ENCODE measurements around the gene MED12L.
A peak's percentile ranks its signal among the peaks of the same experiment; 100 is the strongest.
"Not testable (repeated sequence)": the region's sequence is repeated elsewhere in the genome, so short reads cannot be mapped to it uniquely, and the experiment has no call there.

MED12L gene

DNA sequence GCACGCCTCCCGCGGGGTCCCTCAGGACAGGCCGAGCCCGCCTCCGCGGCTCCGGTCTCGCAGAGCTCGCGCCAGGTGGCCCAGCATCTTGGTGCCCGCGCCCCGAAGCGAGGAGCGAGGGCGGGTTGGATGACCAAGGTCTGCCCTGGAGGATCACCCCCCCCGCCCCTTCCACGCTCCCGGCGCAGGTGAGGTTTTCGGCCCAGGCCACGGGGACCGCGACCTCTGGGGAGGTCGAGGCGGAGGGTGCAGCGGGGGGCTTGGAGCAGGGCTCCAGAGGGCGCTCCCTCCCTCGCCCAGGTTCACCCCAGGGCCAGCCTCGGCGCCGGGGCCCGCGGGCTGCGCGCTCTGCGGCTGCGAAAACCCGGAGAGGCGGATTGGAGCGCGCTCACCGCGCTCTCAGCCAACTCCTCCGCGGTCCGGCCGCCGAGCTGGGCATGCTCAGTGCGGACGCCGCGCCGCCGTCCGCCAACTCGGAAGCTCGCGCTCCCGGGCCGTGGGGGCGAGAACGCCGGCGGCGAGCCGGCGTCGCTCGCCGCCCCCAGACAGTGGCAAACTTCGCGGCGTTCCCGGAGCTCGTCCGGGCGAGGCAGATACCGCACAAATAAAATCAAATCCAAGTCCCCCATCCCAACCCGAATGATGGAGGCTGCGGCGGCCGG is at the start of gene MED12L:
TSS of gene MED12L (plus strand) at position 438 of the 662 bp plus-strand sequence. CDS start 1,263 bp downstream, outside the sequence.
- DNase-seq: peak; percentile 55 to 77

- no peak for DNase-seq
These were observed 47.6 kb upstream of the MED12L start for GRCh38 chr3:151037746-151038477.

DNA sequence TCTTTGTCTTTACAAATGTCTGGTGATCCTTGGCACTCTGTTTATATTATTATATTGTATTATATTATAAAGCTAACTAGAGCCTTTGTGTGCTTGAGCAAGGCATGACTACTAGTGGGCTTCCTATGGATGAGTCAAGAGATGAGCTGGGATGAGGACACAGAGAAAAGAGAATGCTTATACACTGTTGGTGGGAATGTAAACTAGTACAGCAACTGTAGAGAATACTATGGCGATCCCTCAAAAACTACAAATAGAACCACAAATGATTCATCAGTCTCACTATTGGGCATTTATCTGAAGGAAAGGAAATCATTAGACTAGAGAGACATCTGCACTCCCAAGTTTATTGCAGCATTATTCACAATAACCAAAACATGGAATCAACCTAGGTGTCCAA is 40.8 kb upstream of the MED12L start:
- DNase-seq: no peak

DNA sequence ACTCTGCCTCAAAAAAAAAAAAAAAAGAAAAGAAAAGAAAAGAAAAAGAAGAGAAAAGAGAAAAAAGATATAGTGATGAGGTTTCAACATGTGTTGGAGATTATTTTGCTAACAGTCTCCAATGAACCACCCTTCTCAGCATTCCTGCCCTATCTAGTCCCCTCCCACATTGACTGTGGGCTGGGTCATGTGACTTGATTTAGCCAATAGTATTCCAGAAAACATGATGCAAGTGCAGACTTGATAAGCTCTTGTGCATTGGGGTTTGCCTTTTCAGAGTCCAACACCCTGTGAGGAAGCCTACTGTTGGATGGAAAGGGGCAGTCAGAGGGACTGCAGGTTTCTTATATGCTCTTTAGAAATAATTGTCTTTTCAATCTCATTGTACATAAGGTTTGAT is 37.8 kb upstream of the MED12L start:
- no peak for DNase-seq

DNA sequence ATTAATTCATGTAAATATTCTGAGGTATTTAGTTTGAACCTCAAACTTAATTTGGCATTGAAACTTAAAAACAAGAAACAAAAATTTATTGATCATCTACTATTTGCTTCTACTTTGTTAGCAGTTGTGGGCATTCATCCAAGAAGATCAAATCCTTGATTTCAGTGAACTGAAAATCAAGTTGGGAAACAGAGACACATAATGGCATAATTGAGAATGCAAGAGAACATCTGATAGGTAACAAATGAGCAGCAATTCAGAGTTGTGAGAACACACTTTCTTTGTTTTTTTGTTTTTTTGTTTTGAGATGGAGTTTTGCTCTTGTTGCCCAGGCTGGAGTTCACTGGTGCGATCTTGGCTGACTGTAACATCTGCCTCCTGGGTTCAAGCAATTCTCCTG is 33.9 kb upstream of the MED12L start:
- no peak for DNase-seq

DNA sequence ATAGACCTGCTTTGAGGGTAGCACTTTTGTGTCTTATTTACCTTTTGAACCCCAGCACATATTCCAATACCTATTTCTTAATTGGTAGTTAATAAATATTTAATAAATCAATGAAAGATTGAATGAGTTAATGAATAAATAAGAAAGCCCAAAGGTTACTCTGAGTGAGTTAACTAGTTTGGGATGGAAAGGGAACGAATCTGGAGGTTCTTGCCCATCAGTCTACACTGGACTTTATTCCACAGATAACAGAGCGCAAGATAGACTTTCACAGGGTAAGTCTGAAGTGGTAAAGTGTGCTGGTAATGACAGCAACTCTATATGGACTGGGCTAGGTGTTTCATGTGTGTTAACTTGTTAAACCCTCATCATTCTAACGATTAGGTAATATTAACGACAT is 33.1 kb upstream of the MED12L start:
- DNase-seq: no peak

DNA sequence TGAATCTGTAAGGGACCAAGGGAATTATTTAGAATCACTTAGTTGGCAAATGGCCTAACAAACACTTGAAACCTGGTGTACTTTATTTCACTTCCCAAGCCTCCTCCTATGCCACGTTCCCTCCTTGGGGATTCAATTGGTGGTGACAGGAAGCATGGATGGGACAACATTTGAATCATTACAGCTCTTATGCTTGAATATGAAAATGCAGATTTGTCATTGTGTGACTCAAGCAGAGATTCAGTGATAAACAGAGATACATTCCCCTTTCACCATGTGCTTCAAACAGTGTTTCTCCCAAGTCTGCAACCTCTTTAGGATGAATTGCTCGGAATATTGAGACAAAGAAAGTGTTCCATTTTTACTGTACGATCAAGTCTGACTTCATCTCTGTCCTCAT is 32.7 kb upstream of the MED12L start:
- DNase-seq: no peak

GRCh38 chr3:151058740-151059139 is 26.7 kb upstream of the MED12L start:
- DNase-seq: no peak

DNA sequence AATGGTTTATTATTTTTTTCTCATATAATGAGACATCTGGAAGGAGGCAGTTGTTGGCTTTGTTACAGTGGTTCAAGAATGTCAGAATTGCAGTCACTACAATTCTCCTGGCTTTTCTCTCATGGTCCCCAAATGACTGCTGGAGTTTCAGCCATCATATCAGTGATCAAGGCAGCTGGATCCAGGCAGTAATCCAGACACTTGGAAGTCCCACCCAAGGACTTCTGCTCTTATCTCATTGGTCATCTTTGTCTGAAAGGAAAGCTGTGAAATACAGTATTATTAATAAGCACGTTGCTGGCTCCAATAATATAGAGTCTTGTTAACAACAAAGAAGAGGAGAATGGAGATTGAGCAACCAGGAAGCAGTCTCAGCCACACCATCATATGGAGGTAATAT is 22.9 kb upstream of the MED12L start:
- no peak for DNase-seq

GRCh38 chr3:151067158-151067557 is 18.3 kb upstream of the MED12L start:
- no peak for DNase-seq

GRCh38 chr3:151072842-151073241 is 12.6 kb upstream of the MED12L start:
- DNase-seq: not testable (repeated sequence)

GRCh38 chr3:151074256-151074655 is 11.2 kb upstream of the MED12L start:
- no peak for DNase-seq

- DNase-seq: no peak
These were observed 9.4 kb upstream of the MED12L start for GRCh38 chr3:151075869-151076562.

GRCh38 chr3:151076626-151077025 is 8.8 kb upstream of the MED12L start:
- DNase-seq: no peak

DNA sequence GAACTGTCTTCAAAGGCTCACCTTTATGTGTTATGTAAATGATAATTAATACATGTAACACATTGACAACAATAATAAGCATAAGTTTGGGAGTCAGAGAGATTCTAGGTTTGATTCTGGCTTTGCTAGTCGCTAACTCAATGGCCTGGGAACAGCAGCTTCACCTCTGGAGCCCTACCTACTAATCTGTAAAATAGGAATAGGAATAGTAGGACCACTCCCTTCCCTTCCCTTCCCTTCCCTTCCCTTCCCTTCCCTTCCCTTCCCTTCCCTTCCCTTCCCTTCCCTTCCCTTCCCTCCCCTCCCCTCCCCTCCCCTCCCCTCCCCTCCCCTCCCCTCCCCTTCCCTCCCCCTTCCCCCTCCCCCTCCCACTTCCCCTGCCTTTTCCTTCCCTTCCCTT is 4.4 kb upstream of the MED12L start:
- not testable (repeated sequence) for DNase-seq

GRCh38 chr3:151082880-151083838 is 2.3 kb upstream of the MED12L start:
- no peak for DNase-seq

- no peak for DNase-seq
These were observed 604 bp upstream of the MED12L start for GRCh38 chr3:151084893-151085226.

GRCh38 chr3:151085889-151086483 is 522 bp downstream of the MED12L start:
- DNase-seq: peak; percentile 19 to 30

- peak; percentile 64 to 73 for DNase-seq
These were observed 1.3 kb downstream of the MED12L start for GRCh38 chr3:151086484-151087456.

DNA sequence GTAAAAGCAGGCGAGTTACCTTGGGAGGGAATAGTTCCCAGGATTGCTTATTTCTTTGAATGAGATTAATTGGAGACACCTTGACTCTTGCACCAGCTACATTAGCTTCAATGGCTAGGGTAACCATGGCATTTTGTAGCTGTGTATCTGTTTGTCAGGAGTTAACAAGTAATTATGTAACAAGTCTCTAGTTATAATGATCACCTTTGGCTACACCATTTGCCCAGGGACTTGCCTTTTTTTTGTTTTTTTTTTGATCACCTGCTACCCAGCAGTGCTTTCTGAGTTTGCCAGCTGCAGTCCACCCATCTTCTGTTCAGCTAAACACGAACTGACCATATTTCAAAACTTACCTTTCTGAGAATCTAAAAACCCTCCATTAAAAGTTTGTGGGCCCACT is 2.2 kb downstream of the MED12L start:
- no peak for DNase-seq

DNA sequence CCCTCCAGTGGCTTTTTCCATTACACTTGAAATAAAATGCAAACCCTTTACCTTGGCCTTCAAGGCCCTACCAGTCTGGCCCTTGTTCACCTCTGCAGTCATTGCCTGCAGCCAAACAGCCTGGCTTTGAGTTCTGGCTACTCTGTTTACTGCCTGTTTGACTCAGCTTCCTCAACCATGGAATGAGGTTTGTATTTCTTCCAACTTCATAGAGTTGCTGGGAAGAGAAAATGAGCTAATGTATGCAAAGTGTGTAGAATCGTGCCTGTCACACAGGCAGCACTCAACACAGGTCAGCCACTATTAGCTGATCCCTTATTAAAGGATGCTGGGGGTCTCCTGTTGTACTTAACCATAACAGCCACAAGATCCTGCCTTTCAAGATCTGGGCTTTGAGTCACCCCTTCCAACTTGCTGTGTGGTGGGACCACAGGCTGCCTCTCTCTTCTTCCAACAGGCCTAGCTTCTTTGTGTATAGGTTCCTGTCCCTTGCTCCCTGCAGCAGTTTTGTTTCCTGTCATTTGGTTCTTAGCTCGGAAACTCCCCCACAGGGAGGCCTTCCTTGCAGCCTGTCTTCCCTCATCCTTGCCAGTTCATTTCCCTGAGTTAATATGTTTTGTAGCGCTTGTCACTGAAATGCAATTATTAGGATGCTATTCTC is 6.4 kb downstream of the MED12L start:
- DNase-seq: no peak

Measured in stimulated activated CD4-positive, alpha-beta T cell treated with anti-CD3 and anti-CD28 coated beads, Interleukin-2, amount 100 ng/mL, for 24 hours (primary cell).